HCT116 (cell line): ENCODE results near the gene ANKRD62.

Experiments
- ATF3 ChIP-seq: IDR thresholded peaks from 2 replicates; pipeline ENCODE4 v1.6.1; 2012
- CEBPB ChIP-seq: IDR thresholded peaks from 2 replicates; pipeline ENCODE4 v1.6.1; 2012; ENCODE audit warnings: low read depth
- EZH2 ChIP-seq: fragments of 200-600 bp; sonication (generic); IDR thresholded peaks from 2 replicates; pipeline ENCODE4 v1.6.1; 2017; ENCODE audit warnings: antibody characterized with exemption, mixed run types
- EZH2phosphoT487 ChIP-seq: fragments of 200-600 bp; IDR thresholded peaks from 2 replicates; pipeline ENCODE4 v1.6.1; 2018; ENCODE audit warnings: antibody characterized with exemption, borderline replicate concordance
- POLR2A ChIP-seq: IDR thresholded peaks from 2 replicates; pipeline ENCODE4 v1.7.0; 2011; ENCODE audit warnings: borderline replicate concordance; ENCODE audit not compliant: insufficient read depth, insufficient read length; ENCODE audit errors: extremely low read depth
- POLR2AphosphoS5 ChIP-seq: IDR thresholded peaks from 2 replicates; pipeline ENCODE4 v1.6.1; 2011; ENCODE audit warnings: mild to moderate bottlenecking, low read depth, low read length, moderate library complexity
- SP1 ChIP-seq: IDR thresholded peaks from 2 replicates; pipeline ENCODE4 v1.6.1; 2012; ENCODE audit warnings: low read depth
- TCF7L2 ChIP-seq: IDR thresholded peaks from 2 replicates; pipeline ENCODE4 v1.7.0; 2011; ENCODE audit warnings: borderline replicate concordance, inconsistent platforms; ENCODE audit not compliant: insufficient read depth, insufficient read length; ENCODE audit errors: extremely low read depth
- ZBTB33 ChIP-seq: IDR thresholded peaks from 2 replicates; pipeline ENCODE4 v1.6.1; 2011; ENCODE audit warnings: mild to moderate bottlenecking, low read length, moderate library complexity; ENCODE audit not compliant: insufficient replicate concordance; ENCODE audit errors: extremely low read depth
- ZFX ChIP-seq: fragments of 450-650 bp; IDR thresholded peaks from 2 replicates; pipeline ENCODE4 v1.6.1; 2017
- ZNF274 ChIP-seq: fragments of 200-500 bp; sonication (Bioruptor generic); IDR thresholded peaks from 2 replicates; pipeline ENCODE4 v1.6.1; 2014; ENCODE audit warnings: mild to moderate bottlenecking, low read depth, low read length, inconsistent platforms
- TF ChIP-seq, protein P1 (sequence below), 3 experiments: fragments of 200-600 bp in 1 of 3; sonication (generic) in 1 of 3; IDR thresholded peaks in 2 of 3; conservative IDR thresholded peaks in 1 of 3; 2 replicates each; pipeline ENCODE4 v1.5.1; 2012 to 2017; ENCODE audit warnings: low read depth in 2 of 3, low read length in 2 of 3, antibody characterized with exemption in 1 of 3, borderline replicate concordance in 1 of 3, control low read depth in 1 of 3, mild to moderate bottlenecking in 1 of 3, mixed read lengths in 1 of 3, mixed run types in 1 of 3, moderate library complexity in 1 of 3; ENCODE audit not compliant: insufficient read depth in 1 of 3
- TF ChIP-seq, protein P2 (sequence below): IDR thresholded peaks from 2 replicates; pipeline ENCODE4 v1.6.1; 2012; ENCODE audit warnings: low read depth
- TF ChIP-seq, protein P3 (sequence below): IDR thresholded peaks from 2 replicates; pipeline ENCODE4 v1.6.1; 2012

DNA sequence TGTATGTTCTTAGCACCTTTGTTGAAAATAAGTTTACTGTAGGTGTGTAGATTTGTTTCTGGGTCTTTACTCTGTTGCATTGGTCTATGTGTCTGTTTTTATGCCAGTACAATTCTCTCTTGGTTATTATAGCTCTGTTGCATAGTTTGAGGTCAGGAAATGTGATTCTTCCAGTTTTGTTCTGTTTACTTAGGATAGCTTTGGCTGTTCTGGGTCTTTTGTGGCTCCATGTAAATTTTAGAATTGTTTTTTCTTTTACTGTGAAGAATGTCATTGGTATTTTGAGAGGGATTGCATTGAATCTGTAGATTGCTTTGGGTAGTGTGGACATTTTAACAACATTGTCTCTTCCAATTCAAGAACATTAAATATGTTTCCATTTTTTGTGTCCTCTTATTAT, 69.1 kb downstream of the ANKRD62 start:
- TF ChIP-seq, protein P1, sequence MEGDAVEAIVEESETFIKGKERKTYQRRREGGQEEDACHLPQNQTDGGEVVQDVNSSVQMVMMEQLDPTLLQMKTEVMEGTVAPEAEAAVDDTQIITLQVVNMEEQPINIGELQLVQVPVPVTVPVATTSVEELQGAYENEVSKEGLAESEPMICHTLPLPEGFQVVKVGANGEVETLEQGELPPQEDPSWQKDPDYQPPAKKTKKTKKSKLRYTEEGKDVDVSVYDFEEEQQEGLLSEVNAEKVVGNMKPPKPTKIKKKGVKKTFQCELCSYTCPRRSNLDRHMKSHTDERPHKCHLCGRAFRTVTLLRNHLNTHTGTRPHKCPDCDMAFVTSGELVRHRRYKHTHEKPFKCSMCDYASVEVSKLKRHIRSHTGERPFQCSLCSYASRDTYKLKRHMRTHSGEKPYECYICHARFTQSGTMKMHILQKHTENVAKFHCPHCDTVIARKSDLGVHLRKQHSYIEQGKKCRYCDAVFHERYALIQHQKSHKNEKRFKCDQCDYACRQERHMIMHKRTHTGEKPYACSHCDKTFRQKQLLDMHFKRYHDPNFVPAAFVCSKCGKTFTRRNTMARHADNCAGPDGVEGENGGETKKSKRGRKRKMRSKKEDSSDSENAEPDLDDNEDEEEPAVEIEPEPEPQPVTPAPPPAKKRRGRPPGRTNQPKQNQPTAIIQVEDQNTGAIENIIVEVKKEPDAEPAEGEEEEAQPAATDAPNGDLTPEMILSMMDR (IDR thresholded peaks at IDR 0.05 in 2 of 3, conservative IDR thresholded peaks at IDR 0.05 in 1 of 3; ENCODE audit: borderline replicate concordance in 1 of 3, insufficient read depth in 1 of 3, low read depth in 2 of 3, low read length in 2 of 3), result no peak
- TF ChIP-seq ZBTB33 (no peak), ZFX (no peak), ZNF274 (no peak), POLR2A (no peak), SP1 (no peak), CEBPB (no peak), ATF3 (no peak), POLR2AphosphoS5 (no peak), EZH2phosphoT487 (no peak), EZH2 (no peak), TCF7L2 (no peak)
- TF ChIP-seq, protein P2, sequence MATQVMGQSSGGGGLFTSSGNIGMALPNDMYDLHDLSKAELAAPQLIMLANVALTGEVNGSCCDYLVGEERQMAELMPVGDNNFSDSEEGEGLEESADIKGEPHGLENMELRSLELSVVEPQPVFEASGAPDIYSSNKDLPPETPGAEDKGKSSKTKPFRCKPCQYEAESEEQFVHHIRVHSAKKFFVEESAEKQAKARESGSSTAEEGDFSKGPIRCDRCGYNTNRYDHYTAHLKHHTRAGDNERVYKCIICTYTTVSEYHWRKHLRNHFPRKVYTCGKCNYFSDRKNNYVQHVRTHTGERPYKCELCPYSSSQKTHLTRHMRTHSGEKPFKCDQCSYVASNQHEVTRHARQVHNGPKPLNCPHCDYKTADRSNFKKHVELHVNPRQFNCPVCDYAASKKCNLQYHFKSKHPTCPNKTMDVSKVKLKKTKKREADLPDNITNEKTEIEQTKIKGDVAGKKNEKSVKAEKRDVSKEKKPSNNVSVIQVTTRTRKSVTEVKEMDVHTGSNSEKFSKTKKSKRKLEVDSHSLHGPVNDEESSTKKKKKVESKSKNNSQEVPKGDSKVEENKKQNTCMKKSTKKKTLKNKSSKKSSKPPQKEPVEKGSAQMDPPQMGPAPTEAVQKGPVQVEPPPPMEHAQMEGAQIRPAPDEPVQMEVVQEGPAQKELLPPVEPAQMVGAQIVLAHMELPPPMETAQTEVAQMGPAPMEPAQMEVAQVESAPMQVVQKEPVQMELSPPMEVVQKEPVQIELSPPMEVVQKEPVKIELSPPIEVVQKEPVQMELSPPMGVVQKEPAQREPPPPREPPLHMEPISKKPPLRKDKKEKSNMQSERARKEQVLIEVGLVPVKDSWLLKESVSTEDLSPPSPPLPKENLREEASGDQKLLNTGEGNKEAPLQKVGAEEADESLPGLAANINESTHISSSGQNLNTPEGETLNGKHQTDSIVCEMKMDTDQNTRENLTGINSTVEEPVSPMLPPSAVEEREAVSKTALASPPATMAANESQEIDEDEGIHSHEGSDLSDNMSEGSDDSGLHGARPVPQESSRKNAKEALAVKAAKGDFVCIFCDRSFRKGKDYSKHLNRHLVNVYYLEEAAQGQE, result no peak
- TF ChIP-seq, protein P3, sequence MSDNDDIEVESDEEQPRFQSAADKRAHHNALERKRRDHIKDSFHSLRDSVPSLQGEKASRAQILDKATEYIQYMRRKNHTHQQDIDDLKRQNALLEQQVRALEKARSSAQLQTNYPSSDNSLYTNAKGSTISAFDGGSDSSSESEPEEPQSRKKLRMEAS, result no peak
